ENCODE measurements around the gene TPST1.
"Not testable (repeated sequence)": the region's sequence is repeated elsewhere in the genome, so short reads cannot be mapped to it uniquely, and the experiment has no call there.

GRCh38 chr7:66398841-66399240 lies 193.7 kb downstream of the TPST1 start:
- not testable (repeated sequence) for TF ChIP-seq CTCF (conservative IDR thresholded peaks at IDR 0.05); EZH2 (IDR thresholded peaks at IDR 0.05; ENCODE audit: low read depth)

Data from PC-9 (cell line).